ENCODE results near the gene RDH5.

DNA sequence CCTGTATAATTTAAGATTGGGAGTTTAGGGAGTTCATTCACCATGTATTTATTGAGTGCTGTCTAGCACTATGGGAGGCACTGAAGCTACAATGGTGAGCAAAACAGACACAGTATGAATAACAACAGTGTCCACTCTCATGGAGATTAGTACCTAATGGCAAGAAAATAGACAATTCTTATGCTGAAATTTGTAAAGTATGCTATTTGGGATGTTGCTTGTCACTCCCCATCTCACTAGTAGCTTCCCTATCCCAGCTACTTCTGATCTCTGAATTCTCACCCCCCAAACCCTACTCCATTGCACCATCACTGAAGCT lies 26.7 kb downstream of the RDH5 start:
- TF ChIP-seq, protein P1, sequence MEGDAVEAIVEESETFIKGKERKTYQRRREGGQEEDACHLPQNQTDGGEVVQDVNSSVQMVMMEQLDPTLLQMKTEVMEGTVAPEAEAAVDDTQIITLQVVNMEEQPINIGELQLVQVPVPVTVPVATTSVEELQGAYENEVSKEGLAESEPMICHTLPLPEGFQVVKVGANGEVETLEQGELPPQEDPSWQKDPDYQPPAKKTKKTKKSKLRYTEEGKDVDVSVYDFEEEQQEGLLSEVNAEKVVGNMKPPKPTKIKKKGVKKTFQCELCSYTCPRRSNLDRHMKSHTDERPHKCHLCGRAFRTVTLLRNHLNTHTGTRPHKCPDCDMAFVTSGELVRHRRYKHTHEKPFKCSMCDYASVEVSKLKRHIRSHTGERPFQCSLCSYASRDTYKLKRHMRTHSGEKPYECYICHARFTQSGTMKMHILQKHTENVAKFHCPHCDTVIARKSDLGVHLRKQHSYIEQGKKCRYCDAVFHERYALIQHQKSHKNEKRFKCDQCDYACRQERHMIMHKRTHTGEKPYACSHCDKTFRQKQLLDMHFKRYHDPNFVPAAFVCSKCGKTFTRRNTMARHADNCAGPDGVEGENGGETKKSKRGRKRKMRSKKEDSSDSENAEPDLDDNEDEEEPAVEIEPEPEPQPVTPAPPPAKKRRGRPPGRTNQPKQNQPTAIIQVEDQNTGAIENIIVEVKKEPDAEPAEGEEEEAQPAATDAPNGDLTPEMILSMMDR (IDR thresholded peaks at IDR 0.05; ENCODE audit: low read depth, low read length, missing input control) = no peak
- no peak for TF ChIP-seq SP1 (IDR thresholded peaks at IDR 0.05)
- TF ChIP-seq, protein P2, sequence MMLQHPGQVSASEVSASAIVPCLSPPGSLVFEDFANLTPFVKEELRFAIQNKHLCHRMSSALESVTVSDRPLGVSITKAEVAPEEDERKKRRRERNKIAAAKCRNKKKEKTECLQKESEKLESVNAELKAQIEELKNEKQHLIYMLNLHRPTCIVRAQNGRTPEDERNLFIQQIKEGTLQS (IDR thresholded peaks at IDR 0.05) = no peak
- TF ChIP-seq, protein P3, sequence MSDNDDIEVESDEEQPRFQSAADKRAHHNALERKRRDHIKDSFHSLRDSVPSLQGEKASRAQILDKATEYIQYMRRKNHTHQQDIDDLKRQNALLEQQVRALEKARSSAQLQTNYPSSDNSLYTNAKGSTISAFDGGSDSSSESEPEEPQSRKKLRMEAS (IDR thresholded peaks at IDR 0.05) = no peak
- no peak for TF ChIP-seq HNF4G (IDR thresholded peaks at IDR 0.05)
- no peak for TF ChIP-seq GABPA (IDR thresholded peaks at IDR 0.05 in 1 of 2, conservative IDR thresholded peaks at IDR 0.05 in 1 of 2)
- TF ChIP-seq TAF1 (conservative IDR thresholded peaks at IDR 0.05) = no peak
- no peak for TF ChIP-seq EGR1 (IDR thresholded peaks at IDR 0.05; ENCODE audit: low read depth in 2 of 2)
- TF ChIP-seq JUND (IDR thresholded peaks at IDR 0.05) = no peak
- TF ChIP-seq, protein P4, sequence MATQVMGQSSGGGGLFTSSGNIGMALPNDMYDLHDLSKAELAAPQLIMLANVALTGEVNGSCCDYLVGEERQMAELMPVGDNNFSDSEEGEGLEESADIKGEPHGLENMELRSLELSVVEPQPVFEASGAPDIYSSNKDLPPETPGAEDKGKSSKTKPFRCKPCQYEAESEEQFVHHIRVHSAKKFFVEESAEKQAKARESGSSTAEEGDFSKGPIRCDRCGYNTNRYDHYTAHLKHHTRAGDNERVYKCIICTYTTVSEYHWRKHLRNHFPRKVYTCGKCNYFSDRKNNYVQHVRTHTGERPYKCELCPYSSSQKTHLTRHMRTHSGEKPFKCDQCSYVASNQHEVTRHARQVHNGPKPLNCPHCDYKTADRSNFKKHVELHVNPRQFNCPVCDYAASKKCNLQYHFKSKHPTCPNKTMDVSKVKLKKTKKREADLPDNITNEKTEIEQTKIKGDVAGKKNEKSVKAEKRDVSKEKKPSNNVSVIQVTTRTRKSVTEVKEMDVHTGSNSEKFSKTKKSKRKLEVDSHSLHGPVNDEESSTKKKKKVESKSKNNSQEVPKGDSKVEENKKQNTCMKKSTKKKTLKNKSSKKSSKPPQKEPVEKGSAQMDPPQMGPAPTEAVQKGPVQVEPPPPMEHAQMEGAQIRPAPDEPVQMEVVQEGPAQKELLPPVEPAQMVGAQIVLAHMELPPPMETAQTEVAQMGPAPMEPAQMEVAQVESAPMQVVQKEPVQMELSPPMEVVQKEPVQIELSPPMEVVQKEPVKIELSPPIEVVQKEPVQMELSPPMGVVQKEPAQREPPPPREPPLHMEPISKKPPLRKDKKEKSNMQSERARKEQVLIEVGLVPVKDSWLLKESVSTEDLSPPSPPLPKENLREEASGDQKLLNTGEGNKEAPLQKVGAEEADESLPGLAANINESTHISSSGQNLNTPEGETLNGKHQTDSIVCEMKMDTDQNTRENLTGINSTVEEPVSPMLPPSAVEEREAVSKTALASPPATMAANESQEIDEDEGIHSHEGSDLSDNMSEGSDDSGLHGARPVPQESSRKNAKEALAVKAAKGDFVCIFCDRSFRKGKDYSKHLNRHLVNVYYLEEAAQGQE (IDR thresholded peaks at IDR 0.05) = no peak
- TF ChIP-seq, protein P5, sequence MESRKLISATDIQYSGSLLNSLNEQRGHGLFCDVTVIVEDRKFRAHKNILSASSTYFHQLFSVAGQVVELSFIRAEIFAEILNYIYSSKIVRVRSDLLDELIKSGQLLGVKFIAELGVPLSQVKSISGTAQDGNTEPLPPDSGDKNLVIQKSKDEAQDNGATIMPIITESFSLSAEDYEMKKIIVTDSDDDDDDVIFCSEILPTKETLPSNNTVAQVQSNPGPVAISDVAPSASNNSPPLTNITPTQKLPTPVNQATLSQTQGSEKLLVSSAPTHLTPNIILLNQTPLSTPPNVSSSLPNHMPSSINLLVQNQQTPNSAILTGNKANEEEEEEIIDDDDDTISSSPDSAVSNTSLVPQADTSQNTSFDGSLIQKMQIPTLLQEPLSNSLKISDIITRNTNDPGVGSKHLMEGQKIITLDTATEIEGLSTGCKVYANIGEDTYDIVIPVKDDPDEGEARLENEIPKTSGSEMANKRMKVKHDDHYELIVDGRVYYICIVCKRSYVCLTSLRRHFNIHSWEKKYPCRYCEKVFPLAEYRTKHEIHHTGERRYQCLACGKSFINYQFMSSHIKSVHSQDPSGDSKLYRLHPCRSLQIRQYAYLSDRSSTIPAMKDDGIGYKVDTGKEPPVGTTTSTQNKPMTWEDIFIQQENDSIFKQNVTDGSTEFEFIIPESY (IDR thresholded peaks at IDR 0.05) = no peak
- no peak for TF ChIP-seq RXRA (IDR thresholded peaks at IDR 0.05)
- TF ChIP-seq YY1 (IDR thresholded peaks at IDR 0.05) = no peak
- TF ChIP-seq RAD21 (IDR thresholded peaks at IDR 0.05) = no peak

All from liver (tissue), 3 donors.